ENCODE measurements around the gene HIF1A.

- TF ChIP-seq, protein P1, sequence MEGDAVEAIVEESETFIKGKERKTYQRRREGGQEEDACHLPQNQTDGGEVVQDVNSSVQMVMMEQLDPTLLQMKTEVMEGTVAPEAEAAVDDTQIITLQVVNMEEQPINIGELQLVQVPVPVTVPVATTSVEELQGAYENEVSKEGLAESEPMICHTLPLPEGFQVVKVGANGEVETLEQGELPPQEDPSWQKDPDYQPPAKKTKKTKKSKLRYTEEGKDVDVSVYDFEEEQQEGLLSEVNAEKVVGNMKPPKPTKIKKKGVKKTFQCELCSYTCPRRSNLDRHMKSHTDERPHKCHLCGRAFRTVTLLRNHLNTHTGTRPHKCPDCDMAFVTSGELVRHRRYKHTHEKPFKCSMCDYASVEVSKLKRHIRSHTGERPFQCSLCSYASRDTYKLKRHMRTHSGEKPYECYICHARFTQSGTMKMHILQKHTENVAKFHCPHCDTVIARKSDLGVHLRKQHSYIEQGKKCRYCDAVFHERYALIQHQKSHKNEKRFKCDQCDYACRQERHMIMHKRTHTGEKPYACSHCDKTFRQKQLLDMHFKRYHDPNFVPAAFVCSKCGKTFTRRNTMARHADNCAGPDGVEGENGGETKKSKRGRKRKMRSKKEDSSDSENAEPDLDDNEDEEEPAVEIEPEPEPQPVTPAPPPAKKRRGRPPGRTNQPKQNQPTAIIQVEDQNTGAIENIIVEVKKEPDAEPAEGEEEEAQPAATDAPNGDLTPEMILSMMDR (conservative IDR thresholded peaks at IDR 0.05; ENCODE audit: low read depth, low read length), result no peak
- TF ChIP-seq EZH2phosphoT487 (IDR thresholded peaks at IDR 0.05; ENCODE audit: borderline replicate concordance, low read length), result no peak
These were observed 13.9 kb upstream of the HIF1A start for GRCh38 chr14:61681413-61681812.

All from PC-3 (cell line).